Epithelial cell of esophagus (primary cell): ENCODE data around the gene STARD9.
"Not testable (repeated sequence)": the region's sequence is repeated elsewhere in the genome, so short reads cannot be mapped to it uniquely, and the experiment has no call there.

Experiments
- DNase-seq: peaks from one replicate; pipeline ENCODE4 v3.0.0; 2010; ENCODE audit warnings: low read depth
- H3K4me3 ChIP-seq: 2 replicates; pipeline ENCODE4 v1.5.1; 2011; ENCODE audit warnings: mild to moderate bottlenecking, low read length, control low read depth
- CTCF ChIP-seq: IDR thresholded peaks from 2 replicates; pipeline ENCODE4 v1.5.1; 2011; ENCODE audit warnings: low read depth, mild to moderate bottlenecking, low read length, control low read depth, inconsistent platforms; ENCODE audit not compliant: insufficient read depth; ENCODE audit errors: missing control alignments

STARD9 gene

GRCh38 chr15:42760759-42761158 is 185.4 kb downstream of the STARD9 start:
- no peak for TF ChIP-seq CTCF
- H3K4me3 ChIP-seq, result no peak overlapping the region
- DNase-seq, result no peak

- DNase-seq, result not testable (repeated sequence)
Observed at GRCh38 chr15:42761813-42762212, 186.4 kb downstream of the STARD9 start.

GRCh38 chr15:42764154-42764731 is 188.8 kb downstream of the STARD9 start:
- not testable (repeated sequence) for DNase-seq, H3K4me3 ChIP-seq

More at GRCh38 chr15:42761813-42762212, 186.4 kb downstream of the STARD9 start:
- H3K4me3 ChIP-seq, result not testable (repeated sequence)

GRCh38 chr15:42766109-42766508 is 190.7 kb downstream of the STARD9 start:
- DNase-seq, result not testable (repeated sequence)

More at GRCh38 chr15:42766109-42766508, 190.7 kb downstream of the STARD9 start:
- H3K4me3 ChIP-seq, result not testable (repeated sequence)
